Measurements from ENCODE around the gene STK32B.

DNA sequence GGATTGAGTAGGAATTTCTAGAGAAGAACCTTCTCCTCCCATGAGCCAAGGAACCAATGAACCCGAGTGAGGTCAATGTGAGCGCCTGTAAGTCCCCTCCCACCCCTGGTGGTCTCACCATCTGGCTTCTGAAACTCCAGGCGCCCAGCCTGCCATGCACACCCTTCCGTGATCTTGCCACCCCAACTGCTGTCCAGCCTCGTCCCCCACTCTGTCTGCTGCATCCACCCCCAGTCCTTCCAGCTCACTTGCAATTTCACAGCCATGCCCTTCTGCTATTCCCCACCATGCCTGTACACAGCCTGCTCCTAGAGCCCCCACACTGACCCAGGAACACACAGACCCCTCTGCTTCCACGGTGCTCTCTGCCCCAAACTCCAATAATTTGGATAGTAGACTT, 323.7 kb downstream of the STK32B start:
- TF ChIP-seq POLR2AphosphoS5 (IDR thresholded peaks at IDR 0.05) = no peak
- TF ChIP-seq, protein P1, sequence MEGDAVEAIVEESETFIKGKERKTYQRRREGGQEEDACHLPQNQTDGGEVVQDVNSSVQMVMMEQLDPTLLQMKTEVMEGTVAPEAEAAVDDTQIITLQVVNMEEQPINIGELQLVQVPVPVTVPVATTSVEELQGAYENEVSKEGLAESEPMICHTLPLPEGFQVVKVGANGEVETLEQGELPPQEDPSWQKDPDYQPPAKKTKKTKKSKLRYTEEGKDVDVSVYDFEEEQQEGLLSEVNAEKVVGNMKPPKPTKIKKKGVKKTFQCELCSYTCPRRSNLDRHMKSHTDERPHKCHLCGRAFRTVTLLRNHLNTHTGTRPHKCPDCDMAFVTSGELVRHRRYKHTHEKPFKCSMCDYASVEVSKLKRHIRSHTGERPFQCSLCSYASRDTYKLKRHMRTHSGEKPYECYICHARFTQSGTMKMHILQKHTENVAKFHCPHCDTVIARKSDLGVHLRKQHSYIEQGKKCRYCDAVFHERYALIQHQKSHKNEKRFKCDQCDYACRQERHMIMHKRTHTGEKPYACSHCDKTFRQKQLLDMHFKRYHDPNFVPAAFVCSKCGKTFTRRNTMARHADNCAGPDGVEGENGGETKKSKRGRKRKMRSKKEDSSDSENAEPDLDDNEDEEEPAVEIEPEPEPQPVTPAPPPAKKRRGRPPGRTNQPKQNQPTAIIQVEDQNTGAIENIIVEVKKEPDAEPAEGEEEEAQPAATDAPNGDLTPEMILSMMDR (IDR thresholded peaks at IDR 0.05) = no peak
